Uterus (tissue), 4 donors: Measurements from ENCODE around the gene PNPLA6. TPM values are rescaled to one million over a fixed set of nuclear protein-coding genes. Genes with fewer than 3 reads are reported as not detected.

Experiments used
- DNase-seq, 2 donors: peaks; one replicate each; pipeline ENCODE4 v3.0.0-alpha.2; 2019 to 2020
- H3K27ac ChIP-seq, 2 donors: fragments of 200-600 bp; sonication (generic); 1 replicate in 1 of 2; 2 replicates in 1 of 2; pipeline ENCODE4 v1.5.1; 2016 to 2018
- H3K27me3 ChIP-seq, 2 donors: fragments of 200-600 bp; sonication (generic); one replicate each; pipeline ENCODE4 v1.5.1; 2018 to 2019; ENCODE audit warnings: control low read depth in 1 of 2
- H3K36me3 ChIP-seq, 2 donors: fragments of 200-600 bp; sonication (generic); one replicate each; pipeline ENCODE4 v1.5.1; 2019; ENCODE audit warnings: control low read depth in 1 of 2
- H3K4me1 ChIP-seq, 2 donors: fragments of 200-600 bp; sonication (generic); one replicate each; pipeline ENCODE4 v1.5.1; 2018 to 2019; ENCODE audit warnings: control low read depth in 1 of 2
- H3K4me3 ChIP-seq, 2 donors: fragments of 200-600 bp; sonication (generic); 1 replicate in 1 of 2; 2 replicates in 1 of 2; pipeline ENCODE4 v1.5.1; 2018 to 2019; ENCODE audit warnings: mild to moderate bottlenecking in 1 of 2
- H3K9me3 ChIP-seq, 2 donors: fragments of 200-600 bp; sonication (generic); one replicate each; pipeline ENCODE4 v1.5.1; 2019; ENCODE audit warnings: control low read depth in 1 of 2
- POLR2A ChIP-seq, 2 donors: fragments of 450-650 bp; IDR thresholded peaks; one replicate each; pipeline ENCODE4 v1.6.1; 2016; ENCODE audit warnings: antibody characterized with exemption in 2 of 2, mild to moderate bottlenecking in 1 of 2, moderate library complexity in 1 of 2
- intact Hi-C: fragments of 100-400 bp; cut with DNase I; formaldehyde crosslinking; loops from one replicate; pipeline ENCODE4 v1.15.1; 2023; ENCODE audit warnings: low total_unique reads
- total RNA-seq, 4 donors: library from RNA; depleted of rRNA in 3 of 4; stranded (reverse); fragments of >200 nt in 3 of 4; gene quantifications; one replicate each; pipeline versions ENCODE4 v1.1.0 to v1.2.4, GENCODE V29; 2014 to 2023
- TF ChIP-seq, protein P1 (sequence below), 4 experiments: fragments of 200-600 bp in 2 of 4; fragments of 450-650 bp in 2 of 4; sonication (generic) in 2 of 4; IDR thresholded peaks; one replicate each; pipeline ENCODE4 v1.5.1; 2016 to 2019; ENCODE audit warnings: antibody characterized with exemption in 4 of 4, mild to moderate bottlenecking in 2 of 4, moderate library complexity in 1 of 4
- donor health status: DM: yes; HTN: yes; CAD: no.

Gene PNPLA6
- total RNA-seq, 4 donors from 2014 or later: 26.4 to 113 (median 40.4) TPM

DNA sequence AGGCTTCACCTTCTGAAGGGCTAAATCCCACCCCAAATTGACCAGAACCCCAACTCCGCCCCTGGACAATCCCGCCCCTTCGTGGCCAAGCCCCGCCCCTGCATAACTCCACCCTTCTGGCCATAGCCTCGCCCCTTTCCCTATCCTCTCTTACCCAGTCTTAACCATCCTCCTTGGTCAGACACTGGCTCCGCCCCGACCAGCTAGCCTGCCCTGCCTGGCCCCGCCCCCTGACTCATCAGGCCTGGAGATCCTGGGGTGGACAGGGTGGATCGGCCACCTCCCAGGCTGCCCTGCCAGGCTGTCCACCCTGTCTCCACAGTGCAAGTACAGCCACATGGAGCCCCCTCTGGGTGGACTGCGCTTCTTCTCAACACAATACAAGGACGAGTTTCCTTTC lies 27.6 kb upstream of the PNPLA6 start:
- Histone ChIP-seq H3K4me1 (no peaks in the 10 kb centered on the region), H3K27ac (no peak overlapping the region), H3K4me3 (no peak overlapping the region), H3K9me3 (no peaks in the 10 kb centered on the region), H3K27me3 (no peaks in the 10 kb centered on the region), H3K36me3 (no peaks in the 10 kb centered on the region)
- intact Hi-C loops: no loop called here
- peak in 1 of 2 donors; percentile 48 for DNase-seq
- TF ChIP-seq, protein P1, sequence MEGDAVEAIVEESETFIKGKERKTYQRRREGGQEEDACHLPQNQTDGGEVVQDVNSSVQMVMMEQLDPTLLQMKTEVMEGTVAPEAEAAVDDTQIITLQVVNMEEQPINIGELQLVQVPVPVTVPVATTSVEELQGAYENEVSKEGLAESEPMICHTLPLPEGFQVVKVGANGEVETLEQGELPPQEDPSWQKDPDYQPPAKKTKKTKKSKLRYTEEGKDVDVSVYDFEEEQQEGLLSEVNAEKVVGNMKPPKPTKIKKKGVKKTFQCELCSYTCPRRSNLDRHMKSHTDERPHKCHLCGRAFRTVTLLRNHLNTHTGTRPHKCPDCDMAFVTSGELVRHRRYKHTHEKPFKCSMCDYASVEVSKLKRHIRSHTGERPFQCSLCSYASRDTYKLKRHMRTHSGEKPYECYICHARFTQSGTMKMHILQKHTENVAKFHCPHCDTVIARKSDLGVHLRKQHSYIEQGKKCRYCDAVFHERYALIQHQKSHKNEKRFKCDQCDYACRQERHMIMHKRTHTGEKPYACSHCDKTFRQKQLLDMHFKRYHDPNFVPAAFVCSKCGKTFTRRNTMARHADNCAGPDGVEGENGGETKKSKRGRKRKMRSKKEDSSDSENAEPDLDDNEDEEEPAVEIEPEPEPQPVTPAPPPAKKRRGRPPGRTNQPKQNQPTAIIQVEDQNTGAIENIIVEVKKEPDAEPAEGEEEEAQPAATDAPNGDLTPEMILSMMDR (IDR thresholded peaks at IDR 0.05): no peak
- no peak for TF ChIP-seq POLR2A (IDR thresholded peaks at IDR 0.05)

DNA sequence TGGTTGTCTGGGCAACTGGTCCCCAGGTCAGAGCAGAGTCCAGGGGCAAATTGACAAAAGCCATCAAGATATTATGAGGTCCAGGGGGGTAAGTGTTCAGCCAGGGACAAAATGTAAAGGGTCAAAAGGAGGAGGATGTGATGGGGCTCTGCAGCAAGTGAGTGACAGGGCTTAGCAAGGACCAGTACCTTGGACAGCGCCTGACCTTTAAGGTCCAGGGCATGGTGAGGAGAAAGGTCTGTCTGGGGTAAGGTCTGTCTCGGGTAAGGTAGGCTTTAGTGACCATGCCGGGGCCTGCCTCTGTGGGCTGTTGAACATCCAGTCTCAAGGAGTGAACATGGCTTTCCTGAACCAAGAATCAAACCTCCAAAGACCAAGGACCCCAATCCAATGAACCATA lies 25.9 kb upstream of the PNPLA6 start:
- no peaks in the 10 kb centered on the region for H3K36me3 ChIP-seq
- H3K27ac ChIP-seq: no peak overlapping the region
- no peaks in the 10 kb centered on the region for H3K9me3 ChIP-seq
- H3K4me3 ChIP-seq: no peak overlapping the region
- no peaks in the 10 kb centered on the region for H3K27me3 ChIP-seq
- no peaks in the 10 kb centered on the region for H3K4me1 ChIP-seq
- intact Hi-C loops: no loop called here
- TF ChIP-seq, protein P1 (IDR thresholded peaks at IDR 0.05): no peak
- TF ChIP-seq POLR2A (IDR thresholded peaks at IDR 0.05): no peak
- no peak for DNase-seq

DNA sequence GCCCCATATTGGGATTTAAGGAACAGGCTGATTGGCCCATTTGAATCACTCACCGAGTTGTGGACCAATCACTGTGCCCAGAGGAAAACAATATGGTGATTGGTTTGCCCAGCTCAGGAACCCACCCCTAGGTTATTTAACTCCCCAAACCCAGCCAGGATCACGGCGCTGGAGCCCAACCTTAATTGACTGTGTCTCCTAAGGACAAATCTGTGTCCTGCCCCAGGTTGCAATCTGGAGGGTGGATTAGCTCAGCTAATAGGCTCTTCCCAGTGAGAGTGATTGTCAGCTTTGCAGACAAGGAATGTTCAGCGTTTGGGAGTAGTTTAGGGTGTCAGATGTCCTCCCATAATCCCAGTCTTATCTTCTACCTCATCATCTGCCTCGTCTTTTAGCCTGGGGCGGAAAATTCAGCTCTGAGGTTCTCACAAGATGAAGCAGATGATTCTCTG lies 23.1 kb upstream of the PNPLA6 start:
- TF ChIP-seq, protein P1 (IDR thresholded peaks at IDR 0.05): no peak
- TF ChIP-seq POLR2A (IDR thresholded peaks at IDR 0.05): no peak
- H3K9me3 ChIP-seq: no peaks in the 10 kb centered on the region
- DNase-seq: no peak
- H3K4me3 ChIP-seq: no peak overlapping the region
- no peak overlapping the region for H3K27ac ChIP-seq
- intact Hi-C loops: no loop called here
- H3K4me1 ChIP-seq: no peaks in the 10 kb centered on the region
- no peaks in the 10 kb centered on the region for H3K27me3 ChIP-seq
- no peaks in the 10 kb centered on the region for H3K36me3 ChIP-seq

DNA sequence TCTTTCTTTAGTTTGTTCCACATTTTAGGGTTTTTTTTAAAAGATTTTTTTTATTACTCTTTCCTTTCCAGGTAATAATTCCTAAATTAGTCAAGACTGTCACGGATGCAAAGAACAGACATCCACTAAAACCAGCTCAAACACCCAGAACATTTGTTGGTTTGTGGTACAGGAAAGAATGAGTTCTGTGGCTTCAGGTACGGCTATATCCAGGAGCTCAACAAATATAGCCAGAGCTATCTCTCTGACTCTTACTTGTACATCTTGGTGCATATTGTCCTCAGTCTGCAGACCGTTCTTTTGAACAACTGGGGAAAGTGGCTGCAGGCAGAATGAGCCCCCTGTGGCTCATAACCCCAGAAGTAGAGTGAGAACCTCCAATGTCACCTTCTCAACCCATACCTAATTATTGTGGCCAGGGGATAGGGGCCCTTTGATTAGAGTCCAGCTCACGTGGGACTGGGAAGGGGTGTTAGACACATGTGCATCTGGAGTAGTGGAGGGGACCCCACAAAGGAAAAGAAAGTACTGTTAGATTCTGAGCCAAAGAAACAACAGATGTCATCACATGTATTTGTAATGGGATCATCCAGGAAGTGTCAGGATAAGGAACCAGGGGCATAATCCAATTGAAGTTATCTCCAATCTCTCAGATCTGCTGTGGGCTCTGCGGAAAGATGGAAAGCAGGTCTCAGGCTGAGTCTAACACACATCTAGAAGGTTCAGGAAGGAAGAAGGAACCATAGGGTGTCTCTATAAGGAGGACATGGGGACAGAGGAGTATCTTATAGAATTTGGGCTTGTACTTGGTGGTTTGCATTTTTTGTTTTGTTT lies 21.5 kb upstream of the PNPLA6 start:
- Histone ChIP-seq H3K36me3 (no peaks in the 10 kb centered on the region), H3K9me3 (no peaks in the 10 kb centered on the region), H3K4me3 (no peak overlapping the region), H3K27ac (no peak overlapping the region), H3K4me1 (no peaks in the 10 kb centered on the region), H3K27me3 (no peaks in the 10 kb centered on the region)
- no peak for DNase-seq
- no peak for TF ChIP-seq POLR2A (IDR thresholded peaks at IDR 0.05)
- TF ChIP-seq, protein P1 (IDR thresholded peaks at IDR 0.05): no peak
- intact Hi-C loops: no loop called here

DNA sequence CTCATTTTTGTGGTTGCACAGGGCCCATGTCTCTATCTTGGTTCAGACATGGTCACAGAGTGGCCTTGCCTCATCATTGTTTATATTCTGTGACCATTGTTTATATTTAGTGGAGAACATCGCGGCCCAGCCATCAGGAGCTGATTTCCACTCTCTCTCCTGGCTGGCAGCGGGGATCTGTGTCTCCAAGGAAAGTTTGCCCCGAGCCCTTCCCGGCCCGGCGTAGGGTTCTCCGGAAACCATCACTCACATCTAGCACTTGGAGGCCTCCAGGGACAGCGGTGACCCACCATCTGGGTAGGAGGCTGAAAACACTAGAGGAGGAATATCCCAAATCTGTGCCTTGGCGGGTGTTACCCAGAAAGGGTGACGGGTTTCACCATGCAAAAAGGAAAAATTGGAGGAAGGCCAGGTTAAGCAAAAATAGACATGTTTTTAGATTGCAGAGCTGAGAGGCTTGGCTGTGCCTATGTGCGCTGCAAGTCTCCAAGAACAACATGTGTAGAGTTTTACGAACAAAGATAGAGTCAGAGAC lies 20.3 kb upstream of the PNPLA6 start:
- H3K9me3 ChIP-seq: no peaks in the 10 kb centered on the region
- no peaks in the 10 kb centered on the region for H3K36me3 ChIP-seq
- H3K27me3 ChIP-seq: no peaks in the 10 kb centered on the region
- TF ChIP-seq, protein P1 (IDR thresholded peaks at IDR 0.05): no peak
- TF ChIP-seq POLR2A (IDR thresholded peaks at IDR 0.05): no peak
- peak overlapping the region; percentile 82 to 94 for H3K27ac ChIP-seq
- no peaks in the 10 kb centered on the region for H3K4me1 ChIP-seq
- DNase-seq: no peak
- H3K4me3 ChIP-seq: peak overlapping the region; percentile 35 to 51
- intact Hi-C loops: no loop called here
